AG04449 (cell line): ENCODE results near the gene ELMO3.

Experiments used
- CTCF ChIA-PET: fragments of 350-600 bp; formaldehyde crosslinking; extraction: SDS; loops from one replicate; lab custom pipeline; 2021; ENCODE audit warnings: antibody characterized with exemption; lab: Yijun Ruan, JAX
- POLR2A ChIA-PET: fragments of 400-600, 350-600 bp; formaldehyde crosslinking; extraction: SDS; loops from one replicate; lab custom pipeline; 2020; ENCODE audit warnings: antibody characterized with exemption, inconsistent platforms; lab: Yijun Ruan, JAX
- DNase-seq: peaks from one replicate; pipeline ENCODE4 v3.0.0-alpha.2; 2010; ENCODE audit warnings: low read depth, low spot score
- H3K4me3 ChIP-seq: 2 replicates; pipeline ENCODE4 v1.5.1; 2011; ENCODE audit warnings: low read depth, mild to moderate bottlenecking, control low read depth, low read length
- TF ChIP-seq, protein P1 (sequence below): IDR thresholded peaks from one replicate; pipeline ENCODE4 v1.5.1; 2011; ENCODE audit warnings: mild to moderate bottlenecking, moderate library complexity, low read length, control low read depth, inconsistent platforms; ENCODE audit not compliant: insufficient read depth; ENCODE audit errors: missing control alignments

Gene ELMO3

DNA sequence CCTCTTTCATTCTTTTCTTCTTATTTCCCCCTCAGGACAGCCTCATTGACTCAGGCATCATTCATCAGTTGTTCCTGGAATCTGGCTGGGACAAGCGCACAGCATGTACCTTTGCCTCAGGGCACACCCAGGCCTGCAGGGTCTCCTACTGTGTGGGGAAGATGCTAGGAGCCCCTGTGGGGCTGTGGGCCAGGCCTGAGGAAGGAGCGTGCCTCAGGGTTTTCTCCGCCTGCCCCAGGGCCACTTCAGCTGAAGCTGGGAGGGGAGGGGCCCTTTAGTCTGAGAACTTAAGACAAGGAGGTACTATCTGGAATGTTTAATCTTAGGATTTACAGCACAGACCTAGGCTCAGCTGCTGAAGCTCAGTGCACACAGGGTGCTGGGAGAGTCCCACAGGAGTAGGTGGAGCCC, 7.9 kb downstream of the ELMO3 start:
- DNase-seq, result no peak
- CTCF ChIA-PET, result interaction anchor here (1.6 to 10.5 kb wide), 2 partner anchors 10 to 12 kb away, joined by 3 to 83 read pairs; partner anchors contain the start of genes E2F4 and ELMO3
- no peak overlapping the region for H3K4me3 ChIP-seq
- POLR2A ChIA-PET, result interaction anchor here (0.5 to 1.1 kb wide), 2 partner anchors 13 to 317 kb away, joined by 3 read pairs; no protein-coding TSS in a partner anchor
- TF ChIP-seq, protein P1, sequence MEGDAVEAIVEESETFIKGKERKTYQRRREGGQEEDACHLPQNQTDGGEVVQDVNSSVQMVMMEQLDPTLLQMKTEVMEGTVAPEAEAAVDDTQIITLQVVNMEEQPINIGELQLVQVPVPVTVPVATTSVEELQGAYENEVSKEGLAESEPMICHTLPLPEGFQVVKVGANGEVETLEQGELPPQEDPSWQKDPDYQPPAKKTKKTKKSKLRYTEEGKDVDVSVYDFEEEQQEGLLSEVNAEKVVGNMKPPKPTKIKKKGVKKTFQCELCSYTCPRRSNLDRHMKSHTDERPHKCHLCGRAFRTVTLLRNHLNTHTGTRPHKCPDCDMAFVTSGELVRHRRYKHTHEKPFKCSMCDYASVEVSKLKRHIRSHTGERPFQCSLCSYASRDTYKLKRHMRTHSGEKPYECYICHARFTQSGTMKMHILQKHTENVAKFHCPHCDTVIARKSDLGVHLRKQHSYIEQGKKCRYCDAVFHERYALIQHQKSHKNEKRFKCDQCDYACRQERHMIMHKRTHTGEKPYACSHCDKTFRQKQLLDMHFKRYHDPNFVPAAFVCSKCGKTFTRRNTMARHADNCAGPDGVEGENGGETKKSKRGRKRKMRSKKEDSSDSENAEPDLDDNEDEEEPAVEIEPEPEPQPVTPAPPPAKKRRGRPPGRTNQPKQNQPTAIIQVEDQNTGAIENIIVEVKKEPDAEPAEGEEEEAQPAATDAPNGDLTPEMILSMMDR, result no peak

DNA sequence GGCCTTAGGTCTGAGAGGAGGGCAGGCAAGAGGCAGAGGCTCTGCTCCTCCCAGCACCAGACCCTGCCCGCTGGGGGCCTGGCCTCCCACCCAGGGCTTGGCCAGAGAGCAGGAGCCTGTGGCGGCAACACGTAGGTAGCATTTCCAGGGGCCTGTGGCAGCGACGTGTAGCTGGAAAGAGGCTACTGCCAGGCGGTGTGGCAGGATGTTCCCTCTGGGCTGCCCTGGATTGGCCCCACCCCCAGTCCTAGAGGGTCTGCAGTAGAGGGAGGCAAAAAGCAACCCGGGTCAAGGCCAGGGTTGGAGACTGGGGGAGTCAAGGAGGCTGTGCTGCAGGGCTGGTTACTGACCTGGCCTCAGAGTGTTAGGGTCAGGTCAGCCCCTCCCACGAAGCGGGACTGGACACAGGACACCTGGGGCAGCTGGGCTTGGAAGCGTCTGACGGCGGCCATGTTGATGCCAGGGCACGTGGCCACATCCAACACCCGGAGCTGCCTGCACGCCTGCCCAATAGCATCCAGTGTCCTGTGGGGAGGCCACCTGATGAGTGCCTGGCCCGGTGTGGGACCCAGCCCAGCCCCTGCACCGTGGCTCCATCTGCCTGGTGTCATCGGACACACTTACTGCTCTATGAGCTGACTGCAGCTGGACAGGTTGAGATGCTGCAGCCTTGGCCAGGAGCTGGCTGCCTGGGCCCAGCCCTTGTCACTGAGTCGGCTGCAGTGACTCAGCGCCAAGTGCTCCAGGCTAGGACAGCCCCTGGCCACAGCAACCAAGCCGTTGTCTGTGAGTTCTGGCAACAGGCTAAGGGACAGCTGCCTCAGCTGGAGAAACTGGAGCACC, 8.5 kb downstream of the ELMO3 start:
- ChIA-PET CTCF (interaction anchor here (1.0 to 10.5 kb wide), 5 partner anchors 11 to 132 kb away, joined by 3 to 83 read pairs (median 4); partner anchors contain the start of genes E2F4 and ELMO3), POLR2A (interaction anchor here (0.6 to 2.2 kb wide), 5 partner anchors 8 to 19 kb away, joined by 3 to 9 read pairs (median 4); partner anchors contain the start of gene TMEM208)
- TF ChIP-seq, protein P1, result no peak
- no peak overlapping the region for H3K4me3 ChIP-seq
- DNase-seq, result no peak

DNA sequence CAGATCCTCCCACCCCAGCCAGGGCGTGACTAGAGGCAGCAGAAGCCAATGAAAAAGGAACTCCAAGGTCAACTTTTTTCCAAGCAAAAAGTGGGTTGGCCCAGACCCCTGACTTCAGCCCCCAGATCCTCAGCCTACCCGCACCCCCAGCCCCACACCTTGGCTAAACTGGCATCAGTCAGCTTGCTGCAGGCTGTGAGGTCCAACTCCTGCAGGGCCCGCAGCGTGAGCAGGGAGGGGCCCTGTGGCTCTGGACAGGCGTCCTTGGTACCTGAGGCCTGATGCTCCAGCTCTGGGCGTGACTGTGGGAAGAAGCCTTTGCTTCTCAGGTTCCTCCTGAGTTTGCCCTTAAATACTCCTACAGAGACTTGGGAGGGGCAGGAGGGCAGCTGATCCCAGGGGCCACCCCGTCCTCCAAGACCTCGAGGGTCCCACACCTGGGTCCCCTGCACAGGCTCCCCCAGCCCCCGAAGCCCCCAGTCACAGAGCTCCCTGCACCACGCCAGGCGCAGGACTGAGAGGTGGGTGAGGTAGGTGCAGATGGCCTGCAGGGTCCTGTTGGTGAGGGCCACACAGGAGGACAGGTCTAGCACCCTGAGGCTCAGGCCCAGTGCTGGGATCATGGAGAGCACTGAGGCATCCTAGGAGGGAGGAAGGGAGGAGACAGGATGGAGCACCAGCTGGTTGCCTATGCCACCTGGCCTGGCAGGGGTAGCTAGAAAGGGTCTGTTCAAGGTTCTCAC, 9.4 kb downstream of the ELMO3 start:
- H3K4me3 ChIP-seq, result no peak overlapping the region
- ChIA-PET POLR2A (interaction anchor here (0.6 to 2.2 kb wide), 8 partner anchors 9 to 100 kb away, joined by 3 to 9 read pairs (median 4); partner anchors contain the start of gene TMEM208), CTCF (interaction anchor here (1.0 to 10.5 kb wide), 6 partner anchors 10 to 131 kb away, joined by 3 to 83 read pairs (median 4); partner anchors contain the start of genes E2F4 and ELMO3)
- TF ChIP-seq, protein P1, result no peak
- DNase-seq, result no peak

DNA sequence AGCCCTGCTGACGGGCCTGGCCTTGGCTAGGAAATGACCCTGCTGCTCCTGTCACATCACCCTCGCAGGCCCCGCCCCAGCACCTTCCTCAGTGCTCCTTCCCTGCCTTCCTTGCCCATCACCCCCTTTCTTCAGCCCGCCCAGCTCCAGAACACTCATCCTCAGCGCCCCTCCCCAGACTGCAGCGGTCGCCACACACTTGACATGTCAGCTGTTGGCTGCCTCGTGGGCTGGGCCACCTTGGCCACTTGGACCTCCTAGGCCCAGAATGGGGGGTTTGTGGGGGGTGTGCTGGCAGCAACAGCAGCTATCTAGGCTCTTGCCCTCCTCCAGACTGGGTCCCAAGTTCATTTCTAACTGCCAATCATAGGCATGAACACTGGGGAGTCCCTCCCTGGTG, 10.6 kb downstream of the ELMO3 start:
- CTCF ChIA-PET, result interaction anchor here (1.2 to 10.5 kb wide), 2 partner anchors 11 to 13 kb away, joined by 3 to 83 read pairs; partner anchors contain the start of genes E2F4 and ELMO3

DNA sequence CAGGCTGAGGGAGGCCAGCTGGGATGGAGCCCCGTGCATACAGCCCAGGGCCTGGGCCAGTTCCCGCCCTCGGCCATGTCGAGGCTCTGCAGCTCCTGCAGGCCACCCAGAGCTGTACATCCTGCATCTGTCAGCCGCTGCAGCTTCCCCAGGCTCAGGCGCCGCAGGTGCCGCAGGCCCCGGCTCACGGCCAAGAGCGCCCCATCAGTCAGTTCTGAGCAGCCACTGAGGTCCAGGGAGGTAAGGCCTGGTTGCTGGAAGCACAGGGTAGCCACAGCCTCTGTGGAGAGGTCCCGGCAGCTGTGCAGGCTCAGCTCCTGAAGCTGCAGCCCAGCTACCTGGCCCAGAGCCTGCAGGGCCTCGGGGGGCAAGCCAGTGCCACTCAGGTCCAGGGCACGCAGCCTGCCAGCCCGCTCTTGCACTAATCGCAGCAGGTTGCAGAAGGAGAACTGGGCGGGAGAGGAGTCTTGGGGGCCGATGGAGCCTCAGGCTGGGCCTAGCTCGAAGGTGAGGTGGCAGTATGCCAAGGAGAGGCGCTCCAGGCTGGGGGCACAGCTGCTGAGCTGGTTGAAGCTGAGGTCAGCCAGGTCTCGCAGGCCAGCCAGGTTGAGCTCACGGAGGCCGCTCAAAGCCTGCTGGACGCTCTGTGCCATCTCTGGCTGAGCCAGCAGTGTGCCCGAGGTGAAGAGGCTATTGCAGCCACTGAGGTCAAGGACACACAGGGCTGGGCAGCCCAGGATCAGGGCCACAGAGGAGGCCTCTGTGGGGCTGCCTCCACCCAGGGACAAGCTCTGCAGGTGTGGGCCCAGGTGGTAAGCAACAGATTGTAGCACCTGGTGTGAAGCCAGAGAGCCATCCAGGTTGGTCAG, 11.4 kb downstream of the ELMO3 start:
- ChIA-PET POLR2A (interaction anchor here (0.6 kb wide), 1 partner anchor 13 kb away, joined by 3 read pairs; no protein-coding TSS in a partner anchor), CTCF (interaction anchor here (10.5 kb wide), 1 partner anchor 14 kb away, joined by 83 read pairs; the partner anchor contains the start of genes E2F4 and ELMO3)
- TF ChIP-seq, protein P1, result no peak
- no peak overlapping the region for H3K4me3 ChIP-seq
- DNase-seq, result no peak

More for the DNA sequence above, 10.6 kb downstream of the ELMO3 start:
- no peak overlapping the region for H3K4me3 ChIP-seq
- POLR2A ChIA-PET, result interaction anchor here (1.1 to 2.2 kb wide), 2 partner anchors 17 to 39 kb away, joined by 5 to 9 read pairs; partner anchors contain the start of gene TMEM208
- TF ChIP-seq, protein P1, result no peak
- DNase-seq, result no peak
